ENCODE data around the gene SASH1.
"Not testable (repeated sequence)": the region's sequence is repeated elsewhere in the genome, so short reads cannot be mapped to it uniquely, and the experiment has no call there.

The SASH1 gene

GRCh38 chr6:148367411-148368024 is 24.9 kb downstream of the SASH1 start:
- DNase-seq (ENCODE audit: low read depth) = no peak

GRCh38 chr6:148370176-148370575 is 27.5 kb downstream of the SASH1 start:
- DNase-seq (ENCODE audit: low read depth) = no peak

- no peak for DNase-seq (ENCODE audit: low read depth)
These were observed 31.6 kb downstream of the SASH1 start for GRCh38 chr6:148374040-148374774.

- no peak for DNase-seq (ENCODE audit: low read depth)
These were observed 32.8 kb downstream of the SASH1 start for GRCh38 chr6:148375401-148375800.

- no peak for DNase-seq (ENCODE audit: low read depth)
These were observed 36.8 kb downstream of the SASH1 start for GRCh38 chr6:148379481-148379880.

GRCh38 chr6:148379966-148380713 is 37.5 kb downstream of the SASH1 start:
- DNase-seq (ENCODE audit: low read depth) = no peak

- DNase-seq (ENCODE audit: low read depth) = not testable (repeated sequence)
These were observed 39.4 kb downstream of the SASH1 start for GRCh38 chr6:148382051-148382450.

- no peak for DNase-seq (ENCODE audit: low read depth)
These were observed 40.2 kb downstream of the SASH1 start for GRCh38 chr6:148382861-148383260.

- DNase-seq (ENCODE audit: low read depth) = no peak
These were observed 41.2 kb downstream of the SASH1 start for GRCh38 chr6:148383658-148384368.

- DNase-seq (ENCODE audit: low read depth) = no peak
These were observed 42.7 kb downstream of the SASH1 start for GRCh38 chr6:148385379-148385778.

GRCh38 chr6:148388521-148388920 is 45.9 kb downstream of the SASH1 start:
- DNase-seq (ENCODE audit: low read depth) = no peak

- no peak for DNase-seq (ENCODE audit: low read depth)
These were observed 46.4 kb downstream of the SASH1 start for GRCh38 chr6:148389086-148389485.

GRCh38 chr6:148389917-148390316 is 47.3 kb downstream of the SASH1 start:
- DNase-seq (ENCODE audit: low read depth) = no peak

- DNase-seq (ENCODE audit: low read depth) = not testable (repeated sequence)
These were observed 49.5 kb downstream of the SASH1 start for GRCh38 chr6:148392127-148392526.

- no peak for DNase-seq (ENCODE audit: low read depth)
These were observed 50.0 kb downstream of the SASH1 start for GRCh38 chr6:148392671-148393070.

GRCh38 chr6:148395583-148396101 is 53.0 kb downstream of the SASH1 start:
- no peak for DNase-seq (ENCODE audit: low read depth)

GRCh38 chr6:148396411-148396810 is 53.8 kb downstream of the SASH1 start:
- no peak for DNase-seq (ENCODE audit: low read depth)

- DNase-seq (ENCODE audit: low read depth) = no peak
These were observed 54.3 kb downstream of the SASH1 start for GRCh38 chr6:148396926-148397325.

- DNase-seq (ENCODE audit: low read depth) = no peak
These were observed 55.6 kb downstream of the SASH1 start for GRCh38 chr6:148398244-148398643.

- DNase-seq (ENCODE audit: low read depth) = no peak
These were observed 56.0 kb downstream of the SASH1 start for GRCh38 chr6:148398678-148399077.

GRCh38 chr6:148401571-148401970 is 58.9 kb downstream of the SASH1 start:
- DNase-seq (ENCODE audit: low read depth) = no peak

GRCh38 chr6:148404456-148405054 is 61.9 kb downstream of the SASH1 start:
- no peak for DNase-seq (ENCODE audit: low read depth)

All from activated gamma-delta T cell treated with anti-CD3 and anti-CD28 coated beads, Interleukin-2, amount 50 U/mL, for 16 hours (primary cell).